Panc1 (cell line): ENCODE results near the gene AMPH.
"Not testable (repeated sequence)": the region's sequence is repeated elsewhere in the genome, so short reads cannot be mapped to it uniquely, and the experiment has no call there.

Experiments used
- CTCF ChIP-seq: fragments of 450-650 bp; IDR thresholded peaks from 2 replicates; pipeline ENCODE4 v1.5.1; 2017; ENCODE audit warnings: mild to moderate bottlenecking
- POLR2AphosphoS5 ChIP-seq: IDR thresholded peaks from 2 replicates; pipeline ENCODE4 v1.6.1; 2012; ENCODE audit warnings: mild to moderate bottlenecking, low read depth, low read length, moderate library complexity
- REST ChIP-seq, 2 experiments: IDR thresholded peaks; 2 replicates each; pipeline ENCODE4 v1.6.1; 2011 to 2012; ENCODE audit warnings: low read depth in 2 of 2, control low read depth in 1 of 2, low read length in 1 of 2, mild to moderate bottlenecking in 1 of 2, moderate library complexity in 1 of 2; ENCODE audit not compliant: insufficient read depth in 1 of 2
- TCF7L2 ChIP-seq: IDR thresholded peaks from 2 replicates; pipeline ENCODE4 v1.6.1; 2011; ENCODE audit warnings: mild to moderate bottlenecking, low read depth, low read length, inconsistent platforms

GRCh38 chr7:38362611-38363237 is 268.4 kb downstream of the AMPH start:
- not testable (repeated sequence) for TF ChIP-seq CTCF; REST (IDR thresholded peaks at IDR 0.05; ENCODE audit: insufficient read depth in 1 of 2, low read depth in 2 of 2, low read length in 1 of 2); POLR2AphosphoS5; TCF7L2
